ENCODE measurements around the gene KRT15.

DNA sequence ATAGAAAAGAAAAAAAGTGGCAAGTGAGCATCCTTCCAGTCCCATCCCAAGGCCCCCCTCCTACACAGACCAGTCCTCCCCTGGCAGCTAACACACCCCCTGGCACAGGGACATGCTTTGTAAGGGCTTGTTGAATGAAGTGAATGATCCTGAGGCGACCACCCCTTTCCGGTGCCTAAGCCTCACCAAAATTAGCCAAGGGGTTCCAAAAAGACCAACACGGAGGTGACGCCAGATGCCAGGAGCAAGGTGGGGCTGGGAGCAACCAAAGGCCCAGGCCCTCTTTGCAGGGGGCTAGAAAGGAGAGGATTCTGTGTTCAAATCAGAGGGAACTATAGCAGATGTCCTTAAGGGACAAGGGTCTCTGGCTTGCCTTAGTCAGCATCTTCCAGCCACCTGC lies 43.3 kb downstream of the KRT15 start:
- TF ChIP-seq, protein P1, sequence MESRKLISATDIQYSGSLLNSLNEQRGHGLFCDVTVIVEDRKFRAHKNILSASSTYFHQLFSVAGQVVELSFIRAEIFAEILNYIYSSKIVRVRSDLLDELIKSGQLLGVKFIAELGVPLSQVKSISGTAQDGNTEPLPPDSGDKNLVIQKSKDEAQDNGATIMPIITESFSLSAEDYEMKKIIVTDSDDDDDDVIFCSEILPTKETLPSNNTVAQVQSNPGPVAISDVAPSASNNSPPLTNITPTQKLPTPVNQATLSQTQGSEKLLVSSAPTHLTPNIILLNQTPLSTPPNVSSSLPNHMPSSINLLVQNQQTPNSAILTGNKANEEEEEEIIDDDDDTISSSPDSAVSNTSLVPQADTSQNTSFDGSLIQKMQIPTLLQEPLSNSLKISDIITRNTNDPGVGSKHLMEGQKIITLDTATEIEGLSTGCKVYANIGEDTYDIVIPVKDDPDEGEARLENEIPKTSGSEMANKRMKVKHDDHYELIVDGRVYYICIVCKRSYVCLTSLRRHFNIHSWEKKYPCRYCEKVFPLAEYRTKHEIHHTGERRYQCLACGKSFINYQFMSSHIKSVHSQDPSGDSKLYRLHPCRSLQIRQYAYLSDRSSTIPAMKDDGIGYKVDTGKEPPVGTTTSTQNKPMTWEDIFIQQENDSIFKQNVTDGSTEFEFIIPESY (CRISPR knock-in tag; IDR thresholded peaks at IDR 0.05), result no peak
- TF ChIP-seq POLR2A (conservative IDR thresholded peaks at IDR 0.05) (no peak), ADNP (tag; IDR thresholded peaks at IDR 0.05) (no peak), KHSRP (IDR thresholded peaks at IDR 0.05) (no peak), TAF9B (IDR thresholded peaks at IDR 0.05; ENCODE audit: partially characterized antibody) (no peak), POLR2AphosphoS5 (IDR thresholded peaks at IDR 0.05; ENCODE audit: control insufficient read depth, insufficient read depth, low read depth, low read length) (no peak), OTX1 (CRISPR knock-in tag; IDR thresholded peaks at IDR 0.05) (no peak)
- TF ChIP-seq, protein P2, sequence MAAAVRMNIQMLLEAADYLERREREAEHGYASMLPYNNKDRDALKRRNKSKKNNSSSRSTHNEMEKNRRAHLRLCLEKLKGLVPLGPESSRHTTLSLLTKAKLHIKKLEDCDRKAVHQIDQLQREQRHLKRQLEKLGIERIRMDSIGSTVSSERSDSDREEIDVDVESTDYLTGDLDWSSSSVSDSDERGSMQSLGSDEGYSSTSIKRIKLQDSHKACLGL (CRISPR knock-in tag; IDR thresholded peaks at IDR 0.05; ENCODE audit: borderline replicate concordance, poor library complexity, severe bottlenecking), result no peak
- TF ChIP-seq, protein P3, sequence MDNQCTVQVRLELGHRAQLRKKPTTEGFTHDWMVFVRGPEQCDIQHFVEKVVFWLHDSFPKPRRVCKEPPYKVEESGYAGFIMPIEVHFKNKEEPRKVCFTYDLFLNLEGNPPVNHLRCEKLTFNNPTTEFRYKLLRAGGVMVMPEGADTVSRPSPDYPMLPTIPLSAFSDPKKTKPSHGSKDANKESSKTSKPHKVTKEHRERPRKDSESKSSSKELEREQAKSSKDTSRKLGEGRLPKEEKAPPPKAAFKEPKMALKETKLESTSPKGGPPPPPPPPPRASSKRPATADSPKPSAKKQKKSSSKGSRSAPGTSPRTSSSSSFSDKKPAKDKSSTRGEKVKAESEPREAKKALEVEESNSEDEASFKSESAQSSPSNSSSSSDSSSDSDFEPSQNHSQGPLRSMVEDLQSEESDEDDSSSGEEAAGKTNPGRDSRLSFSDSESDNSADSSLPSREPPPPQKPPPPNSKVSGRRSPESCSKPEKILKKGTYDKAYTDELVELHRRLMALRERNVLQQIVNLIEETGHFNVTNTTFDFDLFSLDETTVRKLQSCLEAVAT (IDR thresholded peaks at IDR 0.05), result no peak
- TF ChIP-seq, protein P4, sequence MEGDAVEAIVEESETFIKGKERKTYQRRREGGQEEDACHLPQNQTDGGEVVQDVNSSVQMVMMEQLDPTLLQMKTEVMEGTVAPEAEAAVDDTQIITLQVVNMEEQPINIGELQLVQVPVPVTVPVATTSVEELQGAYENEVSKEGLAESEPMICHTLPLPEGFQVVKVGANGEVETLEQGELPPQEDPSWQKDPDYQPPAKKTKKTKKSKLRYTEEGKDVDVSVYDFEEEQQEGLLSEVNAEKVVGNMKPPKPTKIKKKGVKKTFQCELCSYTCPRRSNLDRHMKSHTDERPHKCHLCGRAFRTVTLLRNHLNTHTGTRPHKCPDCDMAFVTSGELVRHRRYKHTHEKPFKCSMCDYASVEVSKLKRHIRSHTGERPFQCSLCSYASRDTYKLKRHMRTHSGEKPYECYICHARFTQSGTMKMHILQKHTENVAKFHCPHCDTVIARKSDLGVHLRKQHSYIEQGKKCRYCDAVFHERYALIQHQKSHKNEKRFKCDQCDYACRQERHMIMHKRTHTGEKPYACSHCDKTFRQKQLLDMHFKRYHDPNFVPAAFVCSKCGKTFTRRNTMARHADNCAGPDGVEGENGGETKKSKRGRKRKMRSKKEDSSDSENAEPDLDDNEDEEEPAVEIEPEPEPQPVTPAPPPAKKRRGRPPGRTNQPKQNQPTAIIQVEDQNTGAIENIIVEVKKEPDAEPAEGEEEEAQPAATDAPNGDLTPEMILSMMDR (IDR thresholded peaks at IDR 0.05 in 2 of 3, conservative IDR thresholded peaks at IDR 0.05 in 1 of 3; ENCODE audit: insufficient read depth in 2 of 3, low read depth in 1 of 3, low read length in 3 of 3), result no peak
